ENCODE data around the gene RBM23. TPM values are rescaled to one million over a fixed set of nuclear protein-coding genes. Genes with fewer than 3 reads are reported as not detected.

Gene RBM23
- total and polyA plus RNA-seq, 12 donors: 24.0 to 58.1 (median 34.8) TPM

- peaks cover 2 to 30% (median 25%) of the 10 kb centered on the region in 9 donors for H3K4me1 ChIP-seq
- TF ChIP-seq, protein P1, sequence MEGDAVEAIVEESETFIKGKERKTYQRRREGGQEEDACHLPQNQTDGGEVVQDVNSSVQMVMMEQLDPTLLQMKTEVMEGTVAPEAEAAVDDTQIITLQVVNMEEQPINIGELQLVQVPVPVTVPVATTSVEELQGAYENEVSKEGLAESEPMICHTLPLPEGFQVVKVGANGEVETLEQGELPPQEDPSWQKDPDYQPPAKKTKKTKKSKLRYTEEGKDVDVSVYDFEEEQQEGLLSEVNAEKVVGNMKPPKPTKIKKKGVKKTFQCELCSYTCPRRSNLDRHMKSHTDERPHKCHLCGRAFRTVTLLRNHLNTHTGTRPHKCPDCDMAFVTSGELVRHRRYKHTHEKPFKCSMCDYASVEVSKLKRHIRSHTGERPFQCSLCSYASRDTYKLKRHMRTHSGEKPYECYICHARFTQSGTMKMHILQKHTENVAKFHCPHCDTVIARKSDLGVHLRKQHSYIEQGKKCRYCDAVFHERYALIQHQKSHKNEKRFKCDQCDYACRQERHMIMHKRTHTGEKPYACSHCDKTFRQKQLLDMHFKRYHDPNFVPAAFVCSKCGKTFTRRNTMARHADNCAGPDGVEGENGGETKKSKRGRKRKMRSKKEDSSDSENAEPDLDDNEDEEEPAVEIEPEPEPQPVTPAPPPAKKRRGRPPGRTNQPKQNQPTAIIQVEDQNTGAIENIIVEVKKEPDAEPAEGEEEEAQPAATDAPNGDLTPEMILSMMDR (IDR thresholded peaks at IDR 0.05): peak in 1 of 9 donors; percentile 41
- 48 to 51% methylated on average over 10 of the region's 10 CpGs for WGBS, 2 donors
- ATAC-seq (no peak), DNase-seq (no peak)
- peaks cover 0 to 51% (median 42%) of the 10 kb centered on the region in 9 donors for H3K36me3 ChIP-seq
- peak overlapping the region; percentile 74 to 97 (median 90) for H3K4me3 ChIP-seq
- intact Hi-C loops (cut with DNase I): loop anchor here in 2 of 10 donors (2.0 to 5.0 kb wide), 2 partner anchors 28 to 44 kb away; partner anchors contain the start of gene RBM23 (in 2 of the 2)
- H3K27ac ChIP-seq: peak overlapping the region in 9 of 10 donors; percentile 95 to 99 (median 98)
- no peaks in the 10 kb centered on the region for H3K27me3 ChIP-seq
- no peaks in the 10 kb centered on the region for H3K9me3 ChIP-seq
These were observed 46.0 kb downstream of the RBM23 start for GRCh38 chr14:22872833-22873520.

GRCh38 chr14:22872033-22872832 is 46.7 kb downstream of the RBM23 start:
- intact Hi-C loops (cut with DNase I): loop anchor here in 2 of 10 donors (2.0 to 5.0 kb wide), 2 partner anchors 29 to 45 kb away; partner anchors contain the start of gene RBM23 (in 2 of the 2)
- peaks cover 2 to 30% (median 25%) of the 10 kb centered on the region in 9 donors for H3K4me1 ChIP-seq
- H3K36me3 ChIP-seq: peaks cover 0 to 43% (median 35%) of the 10 kb centered on the region in 9 donors
- WGBS, 2 donors: 0% methylated on average over 45 of the region's 45 CpGs
- H3K27me3 ChIP-seq: no peaks in the 10 kb centered on the region
- peak; percentile 74 to 81 for DNase-seq
- peak; percentile 43 to 71 (median 58) for ATAC-seq
- H3K4me3 ChIP-seq: peak overlapping the region; percentile 74 to 97 (median 90)
- no peaks in the 10 kb centered on the region for H3K9me3 ChIP-seq
- TF ChIP-seq, protein P1 (IDR thresholded peaks at IDR 0.05): peak; percentile 83 to 97 (median 90)
- H3K27ac ChIP-seq: peak overlapping the region; percentile 95 to 99 (median 98)

GRCh38 chr14:22871224-22872032 is 47.5 kb downstream of the RBM23 start, which contains the start of gene LRP10:
Gene LRP10 (plus strand): TSS chr14:22871740. CDS start chr14:22872304, 564 bp downstream.
- peak within 1 kb of the TSS; percentile 74 to 97 (median 90) for H3K4me3 ChIP-seq
- H3K36me3 ChIP-seq: peaks cover 0 to 35% (median 27%) of the 10 kb centered on the region in 9 donors
- H3K27ac ChIP-seq: peak within 1 kb of the TSS; percentile 95 to 99 (median 98)
- TF ChIP-seq, protein P1 (IDR thresholded peaks at IDR 0.05): peak in 1 of 9 donors; percentile 7
- 0% methylated on average over 49 to 50 of the region's 50 CpGs for WGBS, 2 donors
- DNase-seq (peak; percentile 92 to 95), ATAC-seq (peak; percentile 95 to 97 (median 96))
- no peaks in the 10 kb centered on the region for H3K9me3 ChIP-seq
- intact Hi-C loops (cut with DNase I): loop anchor here in 2 of 10 donors (2.0 to 5.0 kb wide), 2 partner anchors 29 to 46 kb away; partner anchors contain the start of gene RBM23 (in 2 of the 2)
- no peaks in the 10 kb centered on the region for H3K27me3 ChIP-seq
- H3K4me1 ChIP-seq: peaks cover 2 to 30% (median 24%) of the 10 kb centered on the region in 9 donors
